SJCRH30 (cell line): Measurements from ENCODE around the gene RBMS3. TPM values are rescaled to one million over a fixed set of nuclear protein-coding genes. Genes with fewer than 3 reads are reported as not detected.
"Not testable (repeated sequence)": the region's sequence is repeated elsewhere in the genome, so short reads cannot be mapped to it uniquely, and the experiment has no call there.

ENCODE experiments used
- DNase-seq, 2 experiments: peaks; one replicate each; pipeline ENCODE4 v3.0.0-alpha.2; 2015 to 2020
- H3K27ac ChIP-seq: fragments of 250-450 bp; sonication (Bioruptor Pico); 2 replicates; pipeline ENCODE4 v1.5.1; 2020; ENCODE audit warnings: mild to moderate bottlenecking, moderate library complexity
- H3K27me3 ChIP-seq: fragments of 250-450 bp; sonication (Bioruptor Pico); 2 replicates; pipeline ENCODE4 v1.5.1; 2020; ENCODE audit warnings: mild to moderate bottlenecking, moderate library complexity
- H3K36me3 ChIP-seq: fragments of 250-450 bp; sonication (Bioruptor Pico); 2 replicates; pipeline ENCODE4 v1.5.1; 2020; ENCODE audit warnings: mild to moderate bottlenecking, moderate library complexity
- H3K4me1 ChIP-seq: fragments of 250-450 bp; sonication (Bioruptor Pico); 2 replicates; pipeline ENCODE4 v1.5.1; 2020; ENCODE audit warnings: mild to moderate bottlenecking, moderate library complexity
- H3K4me3 ChIP-seq: fragments of 250-450 bp; sonication (Bioruptor Pico); 2 replicates; pipeline ENCODE4 v1.5.1; 2020; ENCODE audit warnings: mild to moderate bottlenecking, moderate library complexity
- H3K9me3 ChIP-seq: fragments of 250-450 bp; sonication (Bioruptor Pico); replicated peaks from 2 replicates; pipeline ENCODE4 v1.5.1; 2020; ENCODE audit warnings: mild to moderate bottlenecking, moderate library complexity
- total RNA-seq: library from RNA; depleted of rRNA; stranded (reverse); fragments of >200 nt; shearing (Covaris generic); gene quantifications from 2 replicates; pipeline ENCODE4 v1.2.3, GENCODE V29; 2014

Gene RBMS3
- total RNA-seq, 1 experiment from 2014 or later = 9.5 TPM

- Histone ChIP-seq H3K27me3 (no peaks in the 10 kb centered on the region), H3K36me3 (no peaks in the 10 kb centered on the region), H3K4me3 (no peak overlapping the region), H3K27ac (no peak overlapping the region), H3K9me3 (no peaks in the 10 kb centered on the region), H3K4me1 (no peaks in the 10 kb centered on the region)
- no peak for DNase-seq
Observed at GRCh38 chr3:29312395-29312794, 31.5 kb downstream of the RBMS3 start.

- no peak overlapping the region for H3K27ac ChIP-seq
- no peaks in the 10 kb centered on the region for H3K36me3 ChIP-seq
- no peaks in the 10 kb centered on the region for H3K4me1 ChIP-seq
- DNase-seq = no peak
- H3K9me3 ChIP-seq = no peaks in the 10 kb centered on the region
- H3K27me3 ChIP-seq = no peaks in the 10 kb centered on the region
- H3K4me3 ChIP-seq = no peak overlapping the region
Observed at GRCh38 chr3:29312960-29313452, 32.1 kb downstream of the RBMS3 start.

- H3K9me3 ChIP-seq = no peaks in the 10 kb centered on the region
- no peak for DNase-seq
- H3K27me3 ChIP-seq = no peaks in the 10 kb centered on the region
- no peaks in the 10 kb centered on the region for H3K36me3 ChIP-seq
- no peaks in the 10 kb centered on the region for H3K4me1 ChIP-seq
- H3K4me3 ChIP-seq = no peak overlapping the region
- no peak overlapping the region for H3K27ac ChIP-seq
Observed at GRCh38 chr3:29313981-29314726, 33.3 kb downstream of the RBMS3 start.

GRCh38 chr3:29314727-29315088 lies 33.8 kb downstream of the RBMS3 start:
- DNase-seq = no peak
- Histone ChIP-seq H3K27me3 (no peaks in the 10 kb centered on the region), H3K4me1 (no peaks in the 10 kb centered on the region), H3K27ac (no peak overlapping the region), H3K4me3 (no peak overlapping the region), H3K9me3 (no peaks in the 10 kb centered on the region), H3K36me3 (no peaks in the 10 kb centered on the region)

GRCh38 chr3:29317659-29318173 lies 36.8 kb downstream of the RBMS3 start:
- Histone ChIP-seq H3K27me3 (no peaks in the 10 kb centered on the region), H3K4me1 (no peaks in the 10 kb centered on the region), H3K36me3 (no peaks in the 10 kb centered on the region), H3K9me3 (no peaks in the 10 kb centered on the region), H3K4me3 (no peak overlapping the region), H3K27ac (no peak overlapping the region)
- DNase-seq = no peak

GRCh38 chr3:29318251-29318650 lies 37.4 kb downstream of the RBMS3 start:
- Histone ChIP-seq H3K27ac (no peak overlapping the region), H3K4me3 (no peak overlapping the region), H3K9me3 (no peaks in the 10 kb centered on the region), H3K27me3 (no peaks in the 10 kb centered on the region), H3K36me3 (no peaks in the 10 kb centered on the region), H3K4me1 (no peaks in the 10 kb centered on the region)
- no peak for DNase-seq

GRCh38 chr3:29319262-29319661 lies 38.4 kb downstream of the RBMS3 start:
- Histone ChIP-seq H3K4me1 (no peaks in the 10 kb centered on the region), H3K36me3 (no peaks in the 10 kb centered on the region), H3K27me3 (no peaks in the 10 kb centered on the region), H3K27ac (no peak overlapping the region), H3K4me3 (no peak overlapping the region), H3K9me3 (no peaks in the 10 kb centered on the region)
- DNase-seq = no peak

- H3K27ac ChIP-seq = no peak overlapping the region
- no peaks in the 10 kb centered on the region for H3K36me3 ChIP-seq
- DNase-seq = no peak
- H3K4me3 ChIP-seq = no peak overlapping the region
- H3K9me3 ChIP-seq = no peaks in the 10 kb centered on the region
- H3K27me3 ChIP-seq = no peaks in the 10 kb centered on the region
- H3K4me1 ChIP-seq = no peaks in the 10 kb centered on the region
Observed at GRCh38 chr3:29319798-29320197, 38.9 kb downstream of the RBMS3 start.

- no peaks in the 10 kb centered on the region for H3K4me1 ChIP-seq
- H3K36me3 ChIP-seq = no peaks in the 10 kb centered on the region
- H3K27me3 ChIP-seq = no peaks in the 10 kb centered on the region
- H3K27ac ChIP-seq = no peak overlapping the region
- H3K9me3 ChIP-seq = no peaks in the 10 kb centered on the region
- DNase-seq = no peak
- no peak overlapping the region for H3K4me3 ChIP-seq
Observed at GRCh38 chr3:29322586-29322985, 41.7 kb downstream of the RBMS3 start.

GRCh38 chr3:29324180-29324651 lies 43.3 kb downstream of the RBMS3 start:
- H3K4me3 ChIP-seq = no peak overlapping the region
- no peak for DNase-seq
- H3K4me1 ChIP-seq = no peaks in the 10 kb centered on the region
- no peaks in the 10 kb centered on the region for H3K36me3 ChIP-seq
- H3K9me3 ChIP-seq = no peaks in the 10 kb centered on the region
- H3K27ac ChIP-seq = no peak overlapping the region
- no peaks in the 10 kb centered on the region for H3K27me3 ChIP-seq

- H3K27ac ChIP-seq, H3K4me1 ChIP-seq, H3K27me3 ChIP-seq, H3K36me3 ChIP-seq, H3K4me3 ChIP-seq, H3K9me3 ChIP-seq, DNase-seq: not testable (repeated sequence)
Observed at GRCh38 chr3:29326540-29326939, 45.7 kb downstream of the RBMS3 start.

GRCh38 chr3:29329986-29330890 lies 49.4 kb downstream of the RBMS3 start:
- Histone ChIP-seq H3K9me3 (no peaks in the 10 kb centered on the region), H3K4me1 (peaks cover 13% of the 10 kb centered on the region), H3K36me3 (no peaks in the 10 kb centered on the region), H3K4me3 (no peak overlapping the region), H3K27me3 (no peaks in the 10 kb centered on the region), H3K27ac (no peak overlapping the region)
- no peak for DNase-seq

- DNase-seq = no peak
- H3K4me1 ChIP-seq = peaks cover 13% of the 10 kb centered on the region
- no peaks in the 10 kb centered on the region for H3K27me3 ChIP-seq
- H3K36me3 ChIP-seq = no peaks in the 10 kb centered on the region
- H3K9me3 ChIP-seq = no peaks in the 10 kb centered on the region
- H3K4me3 ChIP-seq = no peak overlapping the region
- H3K27ac ChIP-seq = no peak overlapping the region
Observed at GRCh38 chr3:29331035-29331434, 50.2 kb downstream of the RBMS3 start.

GRCh38 chr3:29331456-29332194 lies 50.8 kb downstream of the RBMS3 start:
- Histone ChIP-seq H3K4me3 (no peak overlapping the region), H3K4me1 (peaks cover 13% of the 10 kb centered on the region), H3K36me3 (no peaks in the 10 kb centered on the region), H3K27me3 (no peaks in the 10 kb centered on the region), H3K9me3 (no peaks in the 10 kb centered on the region), H3K27ac (no peak overlapping the region)
- DNase-seq = no peak
